HCT116 (cell line): ENCODE results near the gene SNCAIP. TPM values are rescaled to one million over a fixed set of nuclear protein-coding genes. Genes with fewer than 3 reads are reported as not detected.

ENCODE experiments used
- ATAC-seq: fragments of 200-7000 bp; cut with Tn5 transposase; 2 replicates; pipeline ENCODE4 v1.9.1; 2020; ENCODE audit warnings: mild to moderate bottlenecking, moderate library complexity
- BruUV-seq: library from RNA; stranded (reverse); fragments of 400-500 nt; replicated peaks from 2 replicates; lab custom pipeline; 2021; lab: Mats Ljungman, UMichigan
- CTCF ChIA-PET: fragments of 300-600 bp; sonication (Branson Sonifier 250); formaldehyde crosslinking; loops from one replicate; lab custom pipeline; 2021; ENCODE audit warnings: antibody characterized with exemption; lab: Charles Lee
- POLR2A ChIA-PET: fragments of 300-600, 350-600 bp; sonication (Branson Sonifier 250); formaldehyde crosslinking; loops from one replicate; lab custom pipeline; 2021; ENCODE audit warnings: antibody characterized with exemption; lab: Charles Lee
- RAD21 ChIA-PET, 2 experiments: fragments of 300-600 bp; sonication (Branson Sonifier 250); formaldehyde crosslinking; loops; one replicate each; lab custom pipeline; 2023; ENCODE audit warnings: low total read pairs in 2 of 2; ENCODE audit not compliant: uncharacterized antibody in 2 of 2, unreplicated experiment in 2 of 2, low non-redundant PET in 1 of 2; lab: Charles Lee
- DNase-seq: peaks from one replicate; pipeline ENCODE4 v3.0.0-alpha.2; 2010; ENCODE audit warnings: low read depth, low spot score
- H2AFZ ChIP-seq: fragments of 200-600 bp; shearing (Covaris generic), sonication (generic); 2 replicates; pipeline ENCODE4 v1.6.1; 2017; ENCODE audit warnings: low read depth, mixed run types, mixed read lengths, antibody characterized with exemption, low read length; ENCODE audit not compliant: poor library complexity, severe bottlenecking
- H3K27ac ChIP-seq: 2 replicates; pipeline ENCODE4 v1.5.1; 2012; ENCODE audit warnings: low read depth, low read length
- H3K27me3 ChIP-seq: fragments of 200-600 bp; sonication (generic); 2 replicates; pipeline ENCODE4 v1.6.1; 2016; ENCODE audit warnings: mixed run types, low read length, mixed read lengths; ENCODE audit not compliant: insufficient read depth
- H3K36me3 ChIP-seq, 2 experiments: fragments of 200-500 bp in 1 of 2; fragments of 200-600 bp in 1 of 2; sonication (Bioruptor generic) in 1 of 2; sonication (generic) in 1 of 2; 2 replicates each; pipeline versions ENCODE4 v1.5.1 to v1.6.1; 2014 to 2016; ENCODE audit warnings: low read length in 2 of 2, inconsistent platforms in 1 of 2, mixed read lengths in 1 of 2, mixed run types in 1 of 2; ENCODE audit not compliant: insufficient read depth in 2 of 2, control insufficient read depth in 1 of 2
- H3K4me1 ChIP-seq, 2 experiments: fragments of 200-600 bp in 1 of 2; sonication (generic) in 1 of 2; 2 replicates each; pipeline versions ENCODE4 v1.5.1 to v1.6.1; 2012 to 2017; ENCODE audit warnings: low read length in 2 of 2, inconsistent platforms in 1 of 2, mild to moderate bottlenecking in 1 of 2, mixed read lengths in 1 of 2, mixed run types in 1 of 2, moderate library complexity in 1 of 2; ENCODE audit not compliant: insufficient read depth in 2 of 2, control insufficient read depth in 1 of 2
- H3K4me2 ChIP-seq: fragments of 200-600 bp; sonication (generic); 2 replicates; pipeline ENCODE4 v1.6.1; 2017; ENCODE audit warnings: mixed run types, low read length, mixed read lengths
- H3K4me3 ChIP-seq, 2 experiments: fragments of 200-600 bp in 1 of 2; sonication (generic) in 1 of 2; replicated peaks in 1 of 2; 2 replicates each; pipeline ENCODE4 v1.5.1; 2011 to 2016; ENCODE audit warnings: low read length in 2 of 2, control low read depth in 1 of 2, low read depth in 1 of 2, mild to moderate bottlenecking in 1 of 2, mixed read lengths in 1 of 2, mixed run types in 1 of 2
- H3K79me2 ChIP-seq: fragments of 200-600 bp; sonication (generic); 2 replicates; pipeline ENCODE4 v1.6.1; 2017; ENCODE audit warnings: mild to moderate bottlenecking, mixed run types, low read length, moderate library complexity, mixed read lengths; ENCODE audit not compliant: insufficient read depth
- H3K9ac ChIP-seq: fragments of 200-600 bp; sonication (generic); 2 replicates; pipeline ENCODE4 v1.6.1; 2016; ENCODE audit warnings: low read length, mixed read lengths
- H3K9me2 ChIP-seq: fragments of 200-600 bp; sonication (generic), shearing (Covaris generic); 2 replicates; pipeline ENCODE4 v1.6.1; 2017; ENCODE audit warnings: mixed run types, mild to moderate bottlenecking, moderate library complexity; ENCODE audit not compliant: insufficient read depth
- H3K9me3 ChIP-seq, 2 experiments: fragments of 200-500 bp in 1 of 2; fragments of 200-600 bp in 1 of 2; sonication (Bioruptor generic) in 1 of 2; sonication (generic) in 1 of 2; 2 replicates each; pipeline ENCODE4 v1.6.1; 2014 to 2017; ENCODE audit warnings: low read length in 2 of 2, mixed read lengths in 2 of 2, inconsistent platforms in 1 of 2, low read depth in 1 of 2, mild to moderate bottlenecking in 1 of 2, mixed run types in 1 of 2, moderate library complexity in 1 of 2; ENCODE audit not compliant: control insufficient read depth in 1 of 2, insufficient read depth in 1 of 2
- H4K20me1 ChIP-seq: fragments of 200-600 bp; sonication (generic), shearing (Covaris generic); 2 replicates; pipeline ENCODE4 v1.6.1; 2017; ENCODE audit warnings: mixed run types, mild to moderate bottlenecking, moderate library complexity; ENCODE audit not compliant: insufficient read depth
- CEBPB ChIP-seq: IDR thresholded peaks from 2 replicates; pipeline ENCODE4 v1.6.1; 2012; ENCODE audit warnings: low read depth
- EGR1 ChIP-seq: IDR thresholded peaks from 2 replicates; pipeline ENCODE4 v1.6.1; 2012; ENCODE audit warnings: low read depth
- EZH2 ChIP-seq: fragments of 200-600 bp; sonication (generic); IDR thresholded peaks from 2 replicates; pipeline ENCODE4 v1.6.1; 2017; ENCODE audit warnings: antibody characterized with exemption, mixed run types
- FOSL1 ChIP-seq: IDR thresholded peaks from 2 replicates; pipeline ENCODE4 v1.6.1; 2012; ENCODE audit warnings: low read depth
- JUND ChIP-seq: IDR thresholded peaks from 2 replicates; pipeline ENCODE4 v1.6.1; 2012
- MAX ChIP-seq: IDR thresholded peaks from 2 replicates; pipeline ENCODE4 v1.6.1; 2012
- POLR2AphosphoS5 ChIP-seq: IDR thresholded peaks from 2 replicates; pipeline ENCODE4 v1.6.1; 2011; ENCODE audit warnings: mild to moderate bottlenecking, low read depth, low read length, moderate library complexity
- SIN3A ChIP-seq: IDR thresholded peaks from 2 replicates; pipeline ENCODE4 v1.6.1; 2012; ENCODE audit warnings: low read depth
- SP1 ChIP-seq: IDR thresholded peaks from 2 replicates; pipeline ENCODE4 v1.6.1; 2012; ENCODE audit warnings: low read depth
- SRF ChIP-seq: IDR thresholded peaks from 2 replicates; pipeline ENCODE4 v1.6.1; 2012; ENCODE audit warnings: low read depth
- TCF7L2 ChIP-seq: IDR thresholded peaks from 2 replicates; pipeline ENCODE4 v1.7.0; 2011; ENCODE audit warnings: borderline replicate concordance, inconsistent platforms; ENCODE audit not compliant: insufficient read depth, insufficient read length; ENCODE audit errors: extremely low read depth
- YY1 ChIP-seq: IDR thresholded peaks from 2 replicates; pipeline ENCODE4 v1.6.1; 2011; ENCODE audit warnings: low read length, low read depth, moderate library complexity, mild to moderate bottlenecking; ENCODE audit not compliant: insufficient replicate concordance; ENCODE audit errors: extremely low read depth
- ZNF274 ChIP-seq: fragments of 200-500 bp; sonication (Bioruptor generic); IDR thresholded peaks from 2 replicates; pipeline ENCODE4 v1.6.1; 2014; ENCODE audit warnings: mild to moderate bottlenecking, low read depth, low read length, inconsistent platforms
- intact Hi-C: fragments of 100-400 bp; cut with micrococcal nuclease; formaldehyde crosslinking; loops from 2 replicates; pipeline ENCODE4 v1.10.0; 2022
- total RNA-seq: library from RNA; stranded (reverse); gene quantifications from one replicate; pipeline ENCODE4 v1.2.1, GENCODE V29; 2021; ENCODE audit not compliant: unreplicated experiment
- TF ChIP-seq, protein P1 (sequence below): IDR thresholded peaks from 2 replicates; pipeline ENCODE4 v1.6.1; 2012; ENCODE audit warnings: low read depth
- TF ChIP-seq, protein P2 (sequence below): IDR thresholded peaks from 2 replicates; pipeline ENCODE4 v1.6.1; 2012

The SNCAIP gene
- total RNA-seq, 1 experiment from 2014 or later: not detected

DNA sequence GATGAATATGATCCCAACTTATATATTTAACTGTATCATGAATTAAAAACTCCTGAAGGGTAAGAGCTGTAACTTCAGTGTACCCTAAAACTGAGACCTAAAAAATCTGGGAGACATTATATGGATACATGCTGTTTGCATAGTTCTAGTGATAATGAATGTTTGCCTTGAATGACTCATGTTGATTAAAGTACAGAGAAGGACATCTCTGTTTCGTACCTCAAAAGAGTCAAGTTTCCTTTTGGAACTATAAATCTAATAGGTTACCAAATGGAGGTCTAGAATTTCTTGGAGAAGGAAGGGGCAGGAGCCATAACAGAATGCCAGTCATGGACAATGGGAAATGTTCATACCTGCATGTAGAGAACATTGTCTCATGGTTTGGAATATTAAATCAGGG lies 168.1 kb downstream of the SNCAIP start:
- no peak overlapping the region for H3K9ac ChIP-seq
- no peak for DNase-seq
- ChIA-PET CTCF (no interaction called here), RAD21 (no interaction called here), POLR2A (no interaction called here)
- no peak overlapping the region for H3K4me3 ChIP-seq
- H3K4me1 ChIP-seq: peaks cover 6 to 20% of the 10 kb centered on the region in 2 experiments; a peak in 3 of 4 replicates
- H3K9me2 ChIP-seq: no peaks in the 10 kb centered on the region
- H3K36me3 ChIP-seq: no peaks in the 10 kb centered on the region
- no peaks in the 10 kb centered on the region for H3K9me3 ChIP-seq
- no TSS peak for BruUV-seq
- peak overlapping the region; percentile 28 for H3K4me2 ChIP-seq
- H4K20me1 ChIP-seq: no peaks in the 10 kb centered on the region
- intact Hi-C loops: no loop called here
- TF ChIP-seq TCF7L2: no peak
- TF ChIP-seq JUND: no peak
- TF ChIP-seq YY1: no peak
- TF ChIP-seq SP1: no peak; the same call in 1 of the 2 replicates
- no peak for TF ChIP-seq MAX
- TF ChIP-seq POLR2AphosphoS5: no peak
- no peak for TF ChIP-seq EGR1
- peak overlapping the region; percentile 29 for H2AFZ ChIP-seq
- H3K27me3 ChIP-seq: no peaks in the 10 kb centered on the region
- ATAC-seq: no peak
- H3K79me2 ChIP-seq: no peaks in the 10 kb centered on the region
- H3K27ac ChIP-seq: peak overlapping the region; percentile 35; the same call in 1 of the 2 replicates

DNA sequence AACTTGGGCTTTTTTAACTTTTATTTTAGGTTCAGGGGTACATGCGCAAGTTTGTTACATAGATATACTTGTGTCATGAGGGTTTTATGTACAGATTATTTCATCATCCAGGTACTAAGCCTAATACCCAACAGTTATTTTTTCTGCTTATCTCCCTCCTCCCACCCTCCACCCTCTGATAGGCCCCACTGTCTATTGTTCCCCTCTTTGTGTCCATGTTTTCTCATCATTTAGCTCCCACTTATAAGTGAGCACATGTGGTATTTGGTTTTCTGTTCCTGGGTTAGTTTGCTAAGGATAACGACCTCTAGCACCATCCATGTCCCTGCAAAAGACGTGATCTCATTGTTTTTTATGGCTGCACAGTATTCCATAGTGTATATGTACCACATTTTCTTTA lies 172.1 kb downstream of the SNCAIP start:
- Histone ChIP-seq H3K79me2 (no peaks in the 10 kb centered on the region), H3K4me1 (peaks cover 6 to 16% of the 10 kb centered on the region in 2 experiments; a peak in 3 of 4 replicates), H3K9ac (no peak overlapping the region), H3K27ac (no peak overlapping the region), H3K27me3 (no peaks in the 10 kb centered on the region), H3K9me3 (no peaks in the 10 kb centered on the region), H3K4me2 (no peak overlapping the region), H4K20me1 (no peaks in the 10 kb centered on the region), H3K36me3 (no peaks in the 10 kb centered on the region), H2AFZ (no peak overlapping the region), H3K9me2 (0 out of 2 replicates have a peak, but pooled peaks cover 4% of the 10 kb centered on the region), H3K4me3 (no peak overlapping the region)
- TF ChIP-seq FOSL1 (no peak), SIN3A (no peak), ZNF274 (no peak), CEBPB (no peak), SRF (no peak), EZH2 (no peak), EGR1 (no peak), TCF7L2 (no peak), SP1 (no peak)
- TF ChIP-seq, protein P1, sequence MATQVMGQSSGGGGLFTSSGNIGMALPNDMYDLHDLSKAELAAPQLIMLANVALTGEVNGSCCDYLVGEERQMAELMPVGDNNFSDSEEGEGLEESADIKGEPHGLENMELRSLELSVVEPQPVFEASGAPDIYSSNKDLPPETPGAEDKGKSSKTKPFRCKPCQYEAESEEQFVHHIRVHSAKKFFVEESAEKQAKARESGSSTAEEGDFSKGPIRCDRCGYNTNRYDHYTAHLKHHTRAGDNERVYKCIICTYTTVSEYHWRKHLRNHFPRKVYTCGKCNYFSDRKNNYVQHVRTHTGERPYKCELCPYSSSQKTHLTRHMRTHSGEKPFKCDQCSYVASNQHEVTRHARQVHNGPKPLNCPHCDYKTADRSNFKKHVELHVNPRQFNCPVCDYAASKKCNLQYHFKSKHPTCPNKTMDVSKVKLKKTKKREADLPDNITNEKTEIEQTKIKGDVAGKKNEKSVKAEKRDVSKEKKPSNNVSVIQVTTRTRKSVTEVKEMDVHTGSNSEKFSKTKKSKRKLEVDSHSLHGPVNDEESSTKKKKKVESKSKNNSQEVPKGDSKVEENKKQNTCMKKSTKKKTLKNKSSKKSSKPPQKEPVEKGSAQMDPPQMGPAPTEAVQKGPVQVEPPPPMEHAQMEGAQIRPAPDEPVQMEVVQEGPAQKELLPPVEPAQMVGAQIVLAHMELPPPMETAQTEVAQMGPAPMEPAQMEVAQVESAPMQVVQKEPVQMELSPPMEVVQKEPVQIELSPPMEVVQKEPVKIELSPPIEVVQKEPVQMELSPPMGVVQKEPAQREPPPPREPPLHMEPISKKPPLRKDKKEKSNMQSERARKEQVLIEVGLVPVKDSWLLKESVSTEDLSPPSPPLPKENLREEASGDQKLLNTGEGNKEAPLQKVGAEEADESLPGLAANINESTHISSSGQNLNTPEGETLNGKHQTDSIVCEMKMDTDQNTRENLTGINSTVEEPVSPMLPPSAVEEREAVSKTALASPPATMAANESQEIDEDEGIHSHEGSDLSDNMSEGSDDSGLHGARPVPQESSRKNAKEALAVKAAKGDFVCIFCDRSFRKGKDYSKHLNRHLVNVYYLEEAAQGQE: no peak
- TF ChIP-seq, protein P2, sequence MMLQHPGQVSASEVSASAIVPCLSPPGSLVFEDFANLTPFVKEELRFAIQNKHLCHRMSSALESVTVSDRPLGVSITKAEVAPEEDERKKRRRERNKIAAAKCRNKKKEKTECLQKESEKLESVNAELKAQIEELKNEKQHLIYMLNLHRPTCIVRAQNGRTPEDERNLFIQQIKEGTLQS: no peak
- POLR2A ChIA-PET: no interaction called here
- BruUV-seq: no TSS peak
- RAD21 ChIA-PET: no interaction called here
- intact Hi-C loops: no loop called here
- DNase-seq: no peak
- no peak for ATAC-seq
- CTCF ChIA-PET: no interaction called here
